AG04449 (cell line): ENCODE results near the gene TMEM63A.

Source experiments
- CTCF ChIA-PET: fragments of 350-600 bp; formaldehyde crosslinking; extraction: SDS; loops from one replicate; lab custom pipeline; 2021; ENCODE audit warnings: antibody characterized with exemption; lab: Yijun Ruan, JAX
- POLR2A ChIA-PET: fragments of 400-600, 350-600 bp; formaldehyde crosslinking; extraction: SDS; loops from one replicate; lab custom pipeline; 2020; ENCODE audit warnings: antibody characterized with exemption, inconsistent platforms; lab: Yijun Ruan, JAX
- DNase-seq: peaks from one replicate; pipeline ENCODE4 v3.0.0-alpha.2; 2010; ENCODE audit warnings: low read depth, low spot score
- H3K4me3 ChIP-seq: 2 replicates; pipeline ENCODE4 v1.5.1; 2011; ENCODE audit warnings: low read depth, mild to moderate bottlenecking, control low read depth, low read length
- CTCF ChIP-seq: IDR thresholded peaks from one replicate; pipeline ENCODE4 v1.5.1; 2011; ENCODE audit warnings: mild to moderate bottlenecking, moderate library complexity, low read length, control low read depth, inconsistent platforms; ENCODE audit not compliant: insufficient read depth; ENCODE audit errors: missing control alignments

The TMEM63A gene

GRCh38 chr1:225883616-225884265, 1.6 kb upstream of the TMEM63A start:
- TF ChIP-seq CTCF: no peak
- POLR2A ChIA-PET: interaction anchor here (1.0 to 1.4 kb wide), 2 partner anchors 40 to 231 kb away, joined by 4 read pairs; partner anchors contain the start of genes ENAH and PYCR2
- CTCF ChIA-PET: interaction anchor here (0.6 to 3.5 kb wide), 15 partner anchors 10 to 409 kb away, joined by 3 to 26 read pairs (median 4); no protein-coding TSS in a partner anchor
- no peak overlapping the region for H3K4me3 ChIP-seq
- DNase-seq: no peak

GRCh38 chr1:225882694-225883615, 775 bp upstream of the TMEM63A start:
- ChIA-PET CTCF (interaction anchor here (0.6 to 3.5 kb wide), 29 partner anchors 9 to 411 kb away, joined by 3 to 26 read pairs (median 4); partner anchors contain the start of gene SRP9), POLR2A (interaction anchor here (0.8 to 1.4 kb wide), 6 partner anchors 11 to 422 kb away, joined by 3 to 4 read pairs (median 4); partner anchors contain the start of genes ENAH and PYCR2)
- peak overlapping the region; percentile 90 for H3K4me3 ChIP-seq
- no peak for DNase-seq
- no peak for TF ChIP-seq CTCF

GRCh38 chr1:225881081-225881958, 860 bp downstream of the TMEM63A start:
- H3K4me3 ChIP-seq: peak overlapping the region; percentile 90
- DNase-seq: no peak
- CTCF ChIA-PET: interaction anchor here (0.6 to 3.5 kb wide), 13 partner anchors 11 to 410 kb away, joined by 3 to 26 read pairs (median 6); partner anchors contain the start of gene SRP9
- POLR2A ChIA-PET: interaction anchor here (0.8 kb wide), 1 partner anchor 42 kb away, joined by 4 read pairs; the partner anchor contains the start of gene PYCR2
- TF ChIP-seq CTCF: no peak

- POLR2A ChIA-PET: no interaction called here
- DNase-seq: no peak
- TF ChIP-seq CTCF: no peak
- H3K4me3 ChIP-seq: peak overlapping the region; percentile 90
- CTCF ChIA-PET: interaction anchor here (1.1 to 3.5 kb wide), 7 partner anchors 10 to 406 kb away, joined by 4 to 26 read pairs (median 10); partner anchors contain the start of gene SRP9
These were observed 1.5 kb downstream of the TMEM63A start for GRCh38 chr1:225880636-225881035.

- no peak for DNase-seq
- POLR2A ChIA-PET: interaction anchor here (0.6 kb wide), 1 partner anchor 398 kb away, joined by 3 read pairs; no protein-coding TSS in a partner anchor
- CTCF ChIA-PET: interaction anchor here (1.6 to 3.5 kb wide), 3 partner anchors 10 to 405 kb away, joined by 6 to 26 read pairs (median 10); partner anchors contain the start of gene SRP9
- no peak overlapping the region for H3K4me3 ChIP-seq
- TF ChIP-seq CTCF: no peak
These were observed 2.0 kb downstream of the TMEM63A start for GRCh38 chr1:225880222-225880588.
